CD14-positive monocyte (primary cell): ENCODE results near the gene EMSY. TPM values are rescaled to one million over a fixed set of nuclear protein-coding genes. Genes with fewer than 3 reads are reported as not detected.

Experiments used
- DNase-seq, 3 donors: peaks; one replicate each; pipeline ENCODE4 v3.0.0-alpha.2; 2011 to 2022
- H2AFZ ChIP-seq: 2 replicates; pipeline ENCODE4 v1.6.0; 2012; ENCODE audit warnings: mild to moderate bottlenecking, low read depth, low read length, inconsistent platforms; ENCODE audit not compliant: insufficient read depth, poor library complexity, severe bottlenecking
- H3K27ac ChIP-seq, 2 donors: 1 replicate in 1 of 2; 2 replicates in 1 of 2; pipeline ENCODE4 v1.5.1; 2012 to 2013; ENCODE audit warnings: low read length in 2 of 2, control low read depth in 1 of 2, inconsistent platforms in 1 of 2, low read depth in 1 of 2, mild to moderate bottlenecking in 1 of 2
- H3K27me3 ChIP-seq, 2 donors: one replicate each; pipeline versions ENCODE4 v1.6.0 to v1.6.1; 2011 to 2013; ENCODE audit warnings: low read length in 2 of 2; ENCODE audit not compliant: control insufficient read depth in 2 of 2, insufficient read depth in 2 of 2
- H3K36me3 ChIP-seq, 2 donors: replicated peaks in 1 of 2; 1 replicate in 1 of 2; 2 replicates in 1 of 2; pipeline versions ENCODE4 v1.5.1 to v1.6.1; 2012 to 2013; ENCODE audit warnings: low read length in 2 of 2, control low read depth in 1 of 2, inconsistent platforms in 1 of 2, mild to moderate bottlenecking in 1 of 2; ENCODE audit not compliant: insufficient read depth in 2 of 2, control insufficient read depth in 1 of 2
- H3K4me1 ChIP-seq, 2 donors: 1 replicate in 1 of 2; 2 replicates in 1 of 2; pipeline versions ENCODE4 v1.5.1 to v1.6.1; 2012 to 2013; ENCODE audit warnings: low read length in 2 of 2, control low read depth in 1 of 2, inconsistent platforms in 1 of 2, mild to moderate bottlenecking in 1 of 2, moderate library complexity in 1 of 2; ENCODE audit not compliant: insufficient read depth in 2 of 2, control insufficient read depth in 1 of 2
- H3K4me2 ChIP-seq: replicated peaks from 2 replicates; pipeline ENCODE3; 2012; ENCODE audit warnings: low read length, moderate library complexity, mild to moderate bottlenecking; ENCODE audit not compliant: poor library complexity, severe bottlenecking; ENCODE audit errors: extremely low read depth
- H3K4me3 ChIP-seq, 3 experiments: fragments of 200-600 bp in 1 of 3; sonication (generic) in 1 of 3; replicated peaks in 1 of 3; 1 replicate in 2 of 3; 2 replicates in 1 of 3; pipeline ENCODE4 v1.5.1; 2011 to 2013; ENCODE audit warnings: low read length in 3 of 3, mild to moderate bottlenecking in 3 of 3, control low read depth in 2 of 3, low read depth in 2 of 3, inconsistent platforms in 1 of 3, moderate library complexity in 1 of 3
- H3K79me2 ChIP-seq: 2 replicates; pipeline ENCODE4 v1.6.0; 2012; ENCODE audit warnings: mild to moderate bottlenecking, control low read depth, inconsistent platforms, low read length, moderate library complexity; ENCODE audit not compliant: insufficient read depth
- H3K9ac ChIP-seq: 2 replicates; pipeline ENCODE4 v1.6.0; 2017; ENCODE audit warnings: low read length, mild to moderate bottlenecking; ENCODE audit not compliant: insufficient read depth, poor library complexity, severe bottlenecking
- H3K9me3 ChIP-seq, 2 donors: replicated peaks in 1 of 2; 1 replicate in 1 of 2; 2 replicates in 1 of 2; pipeline versions ENCODE4 v1.5.1 to v1.6.1; 2012 to 2013; ENCODE audit warnings: low read length in 2 of 2, control low read depth in 1 of 2; ENCODE audit not compliant: control insufficient read depth in 1 of 2, insufficient read depth in 1 of 2
- H4K20me1 ChIP-seq: 2 replicates; pipeline ENCODE4 v1.6.0; 2012; ENCODE audit warnings: mild to moderate bottlenecking, low read length, control low read depth, moderate library complexity; ENCODE audit not compliant: insufficient read depth
- H3K27ac Mint-ChIP-seq, 7 donors: one replicate each; pipeline ENCODE4 v1.8.0; 2020; ENCODE audit warnings: mild to moderate bottlenecking in 7 of 7, mixed read lengths in 7 of 7, moderate library complexity in 6 of 7, inconsistent platforms in 2 of 7
- H3K27me3 Mint-ChIP-seq, 3 donors: one replicate each; pipeline ENCODE4 v1.8.0; 2021 to 2022; ENCODE audit warnings: low read depth in 3 of 3, mild to moderate bottlenecking in 3 of 3, mixed read lengths in 3 of 3, moderate library complexity in 3 of 3, inconsistent platforms in 1 of 3
- H3K36me3 Mint-ChIP-seq, 2 donors: one replicate each; pipeline ENCODE4 v1.8.0; 2020; ENCODE audit warnings: mixed read lengths in 2 of 2, inconsistent platforms in 1 of 2, mild to moderate bottlenecking in 1 of 2
- H3K4me1 Mint-ChIP-seq: one replicate; pipeline ENCODE4 v1.8.0; 2020; ENCODE audit warnings: mild to moderate bottlenecking, mixed read lengths
- H3K4me3 Mint-ChIP-seq, 2 donors: one replicate each; pipeline ENCODE4 v1.8.0; 2020; ENCODE audit warnings: mild to moderate bottlenecking in 2 of 2, mixed read lengths in 2 of 2, moderate library complexity in 1 of 2
- H3K9me3 Mint-ChIP-seq, 7 donors: one replicate each; pipeline ENCODE4 v1.8.0; 2020 to 2022; ENCODE audit warnings: mixed read lengths in 7 of 7, mild to moderate bottlenecking in 6 of 7, moderate library complexity in 6 of 7, inconsistent platforms in 2 of 7
- WGBS: methylation state at CpG from one replicate; pipeline ENCODE4 v1.1.5; 2013; ENCODE audit warnings: missing lambda C conversion rate; ENCODE audit not compliant: insufficient coverage; 5-methylcytosine and 5-hydroxymethylcytosine counted together
- intact Hi-C, 2 donors: fragments of 100-400 bp; cut with micrococcal nuclease; formaldehyde crosslinking; loops; one replicate each; pipeline versions ENCODE4 v1.15.0 to v1.15.1; 2023
- polyA plus RNA-seq, 3 donors: library from polyadenylated mRNA; depleted of rRNA in 1 of 3; unstranded in 2 of 3; stranded (reverse) in 1 of 3; fragments of 300-500 nt in 2 of 3; fragments of >200 nt in 1 of 3; fragmentation: Illumina TruSeq in 2 of 3; gene quantifications; 1 replicate in 2 of 3; 2 replicates in 1 of 3; pipeline ENCODE4 v1.2.3, GENCODE V29; 2012 to 2021
- TF ChIP-seq, protein P1 (sequence below): fragments of 200-600 bp; IDR thresholded peaks from one replicate; pipeline ENCODE4 v1.8.0; 2022; ENCODE audit warnings: antibody characterized with exemption, mild to moderate bottlenecking

EMSY gene
- polyA plus RNA-seq, 3 donors: 9.2 to 31.3 (median 9.4) TPM

- no peaks in the 10 kb centered on the region for H3K9me3 ChIP-seq
- no peak overlapping the region for H3K27ac Mint-ChIP-seq
Measured at GRCh38 chr11:76591416-76591815, 146.6 kb downstream of the EMSY start.

GRCh38 chr11:76592025-76592914, 147.5 kb downstream of the EMSY start:
- H3K9me3 Mint-ChIP-seq: no peaks in the 10 kb centered on the region
- WGBS: 92% methylated on average over 14 of the region's 17 CpGs
- H3K27me3 Mint-ChIP-seq: peaks cover 1 to 7% (median 5%) of the 10 kb centered on the region in 3 donors
- no peaks in the 10 kb centered on the region for H3K36me3 Mint-ChIP-seq
- H3K4me1 ChIP-seq: peaks cover 10 to 17% of the 10 kb centered on the region in 2 donors
- TF ChIP-seq, protein P1, sequence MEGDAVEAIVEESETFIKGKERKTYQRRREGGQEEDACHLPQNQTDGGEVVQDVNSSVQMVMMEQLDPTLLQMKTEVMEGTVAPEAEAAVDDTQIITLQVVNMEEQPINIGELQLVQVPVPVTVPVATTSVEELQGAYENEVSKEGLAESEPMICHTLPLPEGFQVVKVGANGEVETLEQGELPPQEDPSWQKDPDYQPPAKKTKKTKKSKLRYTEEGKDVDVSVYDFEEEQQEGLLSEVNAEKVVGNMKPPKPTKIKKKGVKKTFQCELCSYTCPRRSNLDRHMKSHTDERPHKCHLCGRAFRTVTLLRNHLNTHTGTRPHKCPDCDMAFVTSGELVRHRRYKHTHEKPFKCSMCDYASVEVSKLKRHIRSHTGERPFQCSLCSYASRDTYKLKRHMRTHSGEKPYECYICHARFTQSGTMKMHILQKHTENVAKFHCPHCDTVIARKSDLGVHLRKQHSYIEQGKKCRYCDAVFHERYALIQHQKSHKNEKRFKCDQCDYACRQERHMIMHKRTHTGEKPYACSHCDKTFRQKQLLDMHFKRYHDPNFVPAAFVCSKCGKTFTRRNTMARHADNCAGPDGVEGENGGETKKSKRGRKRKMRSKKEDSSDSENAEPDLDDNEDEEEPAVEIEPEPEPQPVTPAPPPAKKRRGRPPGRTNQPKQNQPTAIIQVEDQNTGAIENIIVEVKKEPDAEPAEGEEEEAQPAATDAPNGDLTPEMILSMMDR: no peak
- no peak overlapping the region for H3K4me3 ChIP-seq
- H3K36me3 ChIP-seq: no peaks in the 10 kb centered on the region
- H3K4me3 Mint-ChIP-seq: no peak overlapping the region
- no peak overlapping the region for H3K4me2 ChIP-seq
- no peak overlapping the region for H3K9ac ChIP-seq
- H2AFZ ChIP-seq: no peak overlapping the region
- no peak overlapping the region for H3K27ac Mint-ChIP-seq
- peaks cover 19% of the 10 kb centered on the region for H3K4me1 Mint-ChIP-seq
- intact Hi-C loops: no loop called here
- H3K27me3 ChIP-seq: no peaks in the 10 kb centered on the region
- no peaks in the 10 kb centered on the region for H3K9me3 ChIP-seq
- no peak overlapping the region for H3K27ac ChIP-seq
- DNase-seq: no peak
- H3K79me2 ChIP-seq: no peaks in the 10 kb centered on the region
- no peaks in the 10 kb centered on the region for H4K20me1 ChIP-seq

More at GRCh38 chr11:76591416-76591815, 146.6 kb downstream of the EMSY start:
- intact Hi-C loops: no loop called here
- no peaks in the 10 kb centered on the region for H4K20me1 ChIP-seq
- TF ChIP-seq, protein P1: no peak
- Mint-ChIP-seq H3K27me3 (peaks cover 1 to 7% (median 3%) of the 10 kb centered on the region in 3 donors), H3K36me3 (no peaks in the 10 kb centered on the region), H3K9me3 (no peaks in the 10 kb centered on the region), H3K4me1 (peaks cover 19% of the 10 kb centered on the region), H3K4me3 (no peak overlapping the region)
- no peak overlapping the region for H3K9ac ChIP-seq
- H3K4me2 ChIP-seq: no peak overlapping the region
- H3K4me3 ChIP-seq: no peak overlapping the region
- H3K79me2 ChIP-seq: no peaks in the 10 kb centered on the region
- peaks cover 10 to 17% of the 10 kb centered on the region in 2 donors for H3K4me1 ChIP-seq
- H3K36me3 ChIP-seq: no peaks in the 10 kb centered on the region
- 96% methylated on average over 7 of the region's 8 CpGs for WGBS
- H3K27me3 ChIP-seq: no peaks in the 10 kb centered on the region
- no peak overlapping the region for H2AFZ ChIP-seq
- no peak overlapping the region for H3K27ac ChIP-seq
- DNase-seq: no peak
